HG03159 (cell line): ENCODE measurements around the gene NF2.

Source experiments
- ATAC-seq: cut with Tn5 transposase; IDR thresholded peaks from one replicate; pipeline ENCODE4 v1.9.1; 2021; ENCODE audit warnings: mild to moderate bottlenecking, moderate library complexity; ENCODE audit not compliant: unreplicated experiment

Gene NF2

GRCh38 chr22:29700900-29701154, 97.4 kb downstream of the NF2 start:
- no peak for ATAC-seq

- ATAC-seq, result no peak
Observed at GRCh38 chr22:29701155-29701999, 97.9 kb downstream of the NF2 start.

- ATAC-seq, result no peak
Observed at GRCh38 chr22:29702000-29702930, 98.8 kb downstream of the NF2 start.

GRCh38 chr22:29702931-29703501, 99.6 kb downstream of the NF2 start:
- no peak for ATAC-seq

GRCh38 chr22:29703569-29704195, 100.2 kb downstream of the NF2 start:
- ATAC-seq, result no peak

GRCh38 chr22:29704528-29705285, 101.3 kb downstream of the NF2 start:
- no peak for ATAC-seq

- no peak for ATAC-seq
Observed at GRCh38 chr22:29705651-29706050, 102.2 kb downstream of the NF2 start.

GRCh38 chr22:29706486-29706885, 103.1 kb downstream of the NF2 start:
- ATAC-seq, result no peak

- ATAC-seq, result no peak
Observed at GRCh38 chr22:29707010-29707409, 103.6 kb downstream of the NF2 start.

GRCh38 chr22:29707471-29707870, 104.0 kb downstream of the NF2 start:
- no peak for ATAC-seq

- ATAC-seq, result no peak
Observed at GRCh38 chr22:29710193-29710592, 106.8 kb downstream of the NF2 start.

- no peak for ATAC-seq
Observed at GRCh38 chr22:29710922-29711593, 107.6 kb downstream of the NF2 start.

GRCh38 chr22:29712119-29712518, 108.7 kb downstream of the NF2 start:
- ATAC-seq, result no peak

- no peak for ATAC-seq
Observed at GRCh38 chr22:29713156-29713727, 109.8 kb downstream of the NF2 start.

- ATAC-seq, result no peak
Observed at GRCh38 chr22:29715240-29715639, 111.8 kb downstream of the NF2 start.

GRCh38 chr22:29715705-29716104, 112.3 kb downstream of the NF2 start:
- ATAC-seq, result no peak

- no peak for ATAC-seq
Observed at GRCh38 chr22:29716814-29717545, 113.5 kb downstream of the NF2 start.

- ATAC-seq, result no peak
Observed at GRCh38 chr22:29717789-29718188, 114.4 kb downstream of the NF2 start.
